Activated CD8-positive, alpha-beta memory T cell treated with anti-CD3 and anti-CD28 coated beads for 48 hours (primary cell): ENCODE measurements around the gene CMIP.

Experiments
- DNase-seq, 3 experiments: peaks; one replicate each; pipeline ENCODE4 v3.0.0-alpha.2; 2020; ENCODE audit warnings: low read depth in 2 of 3, low spot score in 2 of 3

CMIP gene

GRCh38 chr16:81709016-81709900 lies 264.6 kb downstream of the CMIP start:
- DNase-seq: no peak

GRCh38 chr16:81710044-81710443 lies 265.4 kb downstream of the CMIP start:
- no peak for DNase-seq

- no peak for DNase-seq
Observed at GRCh38 chr16:81710596-81710995, 266.0 kb downstream of the CMIP start.

- DNase-seq: no peak
Observed at GRCh38 chr16:81711657-81712319, 267.2 kb downstream of the CMIP start.

- no peak for DNase-seq
Observed at GRCh38 chr16:81712681-81713080, 268.1 kb downstream of the CMIP start.

- DNase-seq: no peak
Observed at GRCh38 chr16:81713295-81713772, 268.7 kb downstream of the CMIP start.

GRCh38 chr16:81713796-81714195 lies 269.2 kb downstream of the CMIP start:
- DNase-seq: no peak

GRCh38 chr16:81714583-81714982 lies 270.0 kb downstream of the CMIP start:
- DNase-seq: no peak

GRCh38 chr16:81715358-81716196 lies 271.0 kb downstream of the CMIP start:
- DNase-seq: no peak

GRCh38 chr16:81716478-81717225 lies 272.0 kb downstream of the CMIP start:
- no peak for DNase-seq

GRCh38 chr16:81717662-81718189 lies 273.1 kb downstream of the CMIP start:
- DNase-seq: no peak

GRCh38 chr16:81718637-81719036 lies 274.0 kb downstream of the CMIP start:
- DNase-seq: no peak

- DNase-seq: no peak
Observed at GRCh38 chr16:81719993-81720392, 275.4 kb downstream of the CMIP start.

- DNase-seq: no peak
Observed at GRCh38 chr16:81720973-81721906, 276.6 kb downstream of the CMIP start.

- no peak for DNase-seq
Observed at GRCh38 chr16:81723098-81723723, 278.6 kb downstream of the CMIP start.

GRCh38 chr16:81728435-81728834 lies 283.8 kb downstream of the CMIP start:
- DNase-seq: no peak

GRCh38 chr16:81729451-81729850 lies 284.8 kb downstream of the CMIP start:
- DNase-seq: no peak

- peak in 2 of 3 experiments; percentile 33 to 37 for DNase-seq
Observed at GRCh38 chr16:81730090-81731051, 285.8 kb downstream of the CMIP start.
